GM10266 (cell line): Measurements from ENCODE around the gene UBASH3B.

ENCODE experiments used
- DNase-seq: peaks from one replicate; pipeline ENCODE4 v3.0.0; 2012; ENCODE audit errors: extremely low spot score
- TF ChIP-seq, protein P1 (sequence below): IDR thresholded peaks from 2 replicates; pipeline ENCODE4 v1.5.1; 2012; ENCODE audit warnings: mild to moderate bottlenecking, low read depth; ENCODE audit not compliant: control insufficient read depth, insufficient read depth; ENCODE audit errors: missing control alignments

UBASH3B gene

DNA sequence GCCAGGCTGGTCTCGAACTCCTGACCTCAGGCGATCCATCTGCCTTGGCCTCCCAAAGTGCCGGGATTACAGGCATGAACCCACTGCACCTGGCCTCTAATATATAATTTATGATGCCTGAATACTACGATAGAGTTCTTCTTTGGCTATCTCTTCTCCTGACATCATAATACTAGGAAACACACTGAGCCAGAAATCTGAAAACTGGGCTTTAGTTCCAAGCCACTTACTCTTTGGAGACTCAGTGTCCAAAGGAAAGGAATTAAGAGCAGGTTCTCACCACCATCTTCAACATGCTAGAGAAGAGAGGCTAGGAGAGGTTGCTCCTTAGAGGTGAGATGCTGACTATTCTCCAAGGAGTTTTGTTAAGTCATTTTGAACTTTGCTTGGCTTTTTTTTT, 52.4 kb downstream of the UBASH3B start:
- TF ChIP-seq, protein P1, sequence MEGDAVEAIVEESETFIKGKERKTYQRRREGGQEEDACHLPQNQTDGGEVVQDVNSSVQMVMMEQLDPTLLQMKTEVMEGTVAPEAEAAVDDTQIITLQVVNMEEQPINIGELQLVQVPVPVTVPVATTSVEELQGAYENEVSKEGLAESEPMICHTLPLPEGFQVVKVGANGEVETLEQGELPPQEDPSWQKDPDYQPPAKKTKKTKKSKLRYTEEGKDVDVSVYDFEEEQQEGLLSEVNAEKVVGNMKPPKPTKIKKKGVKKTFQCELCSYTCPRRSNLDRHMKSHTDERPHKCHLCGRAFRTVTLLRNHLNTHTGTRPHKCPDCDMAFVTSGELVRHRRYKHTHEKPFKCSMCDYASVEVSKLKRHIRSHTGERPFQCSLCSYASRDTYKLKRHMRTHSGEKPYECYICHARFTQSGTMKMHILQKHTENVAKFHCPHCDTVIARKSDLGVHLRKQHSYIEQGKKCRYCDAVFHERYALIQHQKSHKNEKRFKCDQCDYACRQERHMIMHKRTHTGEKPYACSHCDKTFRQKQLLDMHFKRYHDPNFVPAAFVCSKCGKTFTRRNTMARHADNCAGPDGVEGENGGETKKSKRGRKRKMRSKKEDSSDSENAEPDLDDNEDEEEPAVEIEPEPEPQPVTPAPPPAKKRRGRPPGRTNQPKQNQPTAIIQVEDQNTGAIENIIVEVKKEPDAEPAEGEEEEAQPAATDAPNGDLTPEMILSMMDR, result no peak
- DNase-seq, result no peak

DNA sequence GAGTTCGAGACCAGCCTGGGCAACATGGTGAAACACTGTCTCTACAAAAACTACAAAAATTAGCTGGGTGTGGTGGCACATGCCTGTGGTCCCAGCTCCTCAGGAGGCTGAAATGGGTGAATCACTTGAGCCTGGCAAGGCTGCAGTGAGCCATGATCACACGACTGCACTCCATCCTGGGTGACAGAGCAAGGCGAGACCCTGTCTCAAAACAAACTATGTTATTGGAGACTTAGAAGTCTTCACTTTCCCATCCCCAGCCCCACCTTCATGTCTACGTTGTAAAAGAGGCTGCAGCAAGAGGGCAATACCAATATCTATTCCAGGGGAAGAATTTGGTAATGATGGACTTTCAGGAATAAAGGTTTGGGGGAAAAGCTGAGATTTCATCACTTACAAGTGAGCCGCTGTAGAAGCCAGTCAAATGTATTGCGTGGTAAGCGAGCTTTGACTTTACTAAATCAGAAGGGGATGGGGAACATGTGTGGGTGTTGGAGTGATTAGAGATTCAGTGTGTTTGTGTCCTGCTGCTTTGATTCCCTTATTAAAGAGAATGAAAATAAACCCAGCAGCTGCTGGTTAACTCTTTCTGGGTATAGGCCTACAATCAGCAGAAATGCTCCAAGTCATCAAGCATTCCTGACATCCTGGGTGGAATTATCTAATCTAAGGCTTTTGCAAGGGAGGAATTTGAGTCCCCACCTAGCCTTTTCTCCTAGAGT, 53.7 kb downstream of the UBASH3B start:
- TF ChIP-seq, protein P1, result no peak

DNA sequence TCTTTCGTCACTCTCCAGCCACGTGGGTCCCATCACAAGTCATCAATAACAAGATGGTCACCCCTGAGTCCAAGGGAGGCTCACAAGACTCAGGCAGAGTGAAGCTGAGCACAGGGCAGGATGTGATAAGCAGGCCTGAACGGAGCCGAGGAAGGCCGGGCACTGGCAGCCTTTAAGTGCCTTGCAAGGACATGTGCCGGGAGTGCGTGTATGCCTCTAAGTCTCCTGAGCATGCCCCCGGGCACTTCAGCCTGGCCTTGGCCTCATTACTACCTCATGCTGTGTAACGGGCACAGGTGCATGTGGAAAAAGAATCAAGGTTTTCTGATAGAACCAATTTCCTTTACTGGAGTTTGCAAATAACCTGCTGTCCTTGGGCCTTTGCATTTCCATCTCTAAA, 55.8 kb downstream of the UBASH3B start:
- no peak for DNase-seq
- TF ChIP-seq, protein P1, result no peak

More for the DNA sequence above, 53.7 kb downstream of the UBASH3B start:
- DNase-seq, result no peak

DNA sequence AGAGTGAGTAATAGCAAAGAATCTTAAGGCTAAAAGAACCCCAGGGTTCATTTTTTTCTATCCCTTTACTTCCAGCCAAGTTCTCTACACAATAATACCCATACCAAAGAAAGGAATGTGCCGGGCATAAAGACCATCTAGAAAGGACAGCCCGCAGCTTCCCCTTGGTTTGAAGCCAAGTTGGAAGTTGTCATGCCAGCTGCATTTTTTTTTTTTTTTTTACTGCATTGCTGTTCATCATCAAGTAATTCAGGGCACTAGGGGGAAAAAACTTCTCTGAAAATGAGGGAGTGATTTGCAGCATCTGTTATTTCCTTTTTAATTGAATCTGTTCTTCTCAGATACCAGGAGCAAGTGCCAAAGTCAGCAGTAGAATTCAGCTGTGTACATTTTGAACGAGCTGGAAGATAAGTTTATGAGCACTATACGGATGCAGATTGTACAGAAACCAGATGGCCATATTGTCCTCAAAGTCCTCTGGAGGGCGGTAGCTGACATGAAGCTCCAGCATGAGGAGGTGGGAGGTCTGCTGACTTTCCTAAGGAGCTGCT, 56.4 kb downstream of the UBASH3B start:
- no peak for DNase-seq
- TF ChIP-seq, protein P1, result peak; percentile 18

DNA sequence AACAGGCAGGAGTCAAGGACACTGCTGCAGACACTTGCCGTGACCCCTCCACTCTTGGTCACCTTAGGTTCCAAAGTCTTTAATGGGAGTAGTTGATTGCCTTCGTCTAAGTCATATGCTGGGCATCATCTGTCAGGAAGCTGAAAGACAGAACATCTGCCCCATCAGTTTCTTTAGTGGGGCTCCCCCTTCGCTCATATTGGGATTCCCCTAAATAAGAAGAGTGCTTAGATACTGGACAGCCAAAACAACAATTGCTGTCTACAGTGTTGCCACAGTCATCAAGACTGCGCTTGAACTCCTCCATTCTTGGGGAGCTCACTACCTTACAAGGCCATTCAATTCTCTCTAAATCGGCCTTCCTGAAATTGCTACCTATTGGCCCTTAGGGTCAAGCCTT, 58.5 kb downstream of the UBASH3B start:
- DNase-seq, result peak; percentile 51
- TF ChIP-seq, protein P1, result no peak

DNA sequence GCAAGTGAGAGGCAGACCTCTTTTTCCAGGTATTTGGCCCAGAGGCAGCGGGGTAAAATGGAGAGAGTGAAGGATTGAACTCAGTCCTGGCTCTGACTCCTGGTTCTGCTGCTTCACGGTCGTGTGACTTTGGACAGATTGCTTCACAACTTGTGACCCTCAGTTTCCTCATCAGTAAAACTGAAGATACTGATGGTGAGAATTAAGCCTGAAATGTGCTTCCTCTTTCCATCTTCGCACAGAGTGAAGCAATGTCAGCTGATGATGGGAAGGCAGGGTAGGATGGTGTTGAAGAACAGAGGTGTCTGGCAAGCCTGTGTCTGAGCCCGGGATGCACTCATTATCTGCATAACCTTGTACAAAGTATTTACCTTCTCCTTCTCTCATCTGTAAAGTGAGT, 59.0 kb downstream of the UBASH3B start:
- no peak for DNase-seq
- TF ChIP-seq, protein P1, result no peak

DNA sequence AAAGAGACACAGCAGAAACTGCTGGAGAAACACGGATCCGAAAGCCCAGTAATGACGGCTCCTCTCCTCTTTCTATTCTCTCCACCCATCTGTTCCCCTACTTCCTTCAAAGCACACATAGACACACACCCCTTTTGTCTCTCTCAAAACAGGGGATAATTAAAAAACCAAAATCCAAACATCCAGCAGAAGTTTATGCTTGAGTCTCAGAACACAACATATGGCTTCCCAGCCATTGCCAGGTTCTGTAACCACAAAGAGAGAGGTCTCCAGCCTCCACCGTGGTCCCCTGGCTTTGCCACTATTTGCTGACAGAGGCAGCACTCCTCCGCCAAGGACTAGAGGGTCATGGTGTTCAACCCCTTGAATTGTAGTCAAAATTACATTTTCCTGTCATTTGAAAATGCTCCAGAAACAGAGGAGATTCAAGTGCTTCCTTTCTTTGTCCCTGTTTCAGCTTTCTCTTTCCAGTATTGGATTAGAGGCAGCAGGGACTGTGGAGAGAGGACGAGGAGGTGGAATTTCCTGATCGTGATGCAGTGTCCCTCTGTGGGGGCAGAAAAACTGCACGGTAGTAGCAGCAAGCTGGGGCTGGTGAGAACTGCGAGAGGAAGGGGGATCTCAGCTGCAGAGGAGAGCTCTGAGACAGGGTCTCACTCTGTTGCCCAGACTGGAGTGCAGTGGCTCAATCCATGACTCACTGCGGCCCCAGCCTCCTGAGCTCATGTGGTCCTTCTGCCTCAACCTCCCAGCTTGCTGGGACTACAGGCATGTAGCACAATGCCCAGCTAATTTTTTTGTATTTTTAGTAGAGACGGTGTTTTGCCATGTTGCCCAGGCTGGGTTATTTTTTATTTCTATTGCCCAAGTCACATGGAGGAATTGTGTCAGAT, 60.3 kb downstream of the UBASH3B start:
- no peak for DNase-seq
- TF ChIP-seq, protein P1, result no peak
